ENCODE results near the gene AGXT.

Gene AGXT

GRCh38 chr2:240881913-240882312 is 13.3 kb downstream of the AGXT start:
- no peak for TF ChIP-seq CTCF (conservative IDR thresholded peaks at IDR 0.05; ENCODE audit: low read depth, low read length)
- no peaks in the 10 kb centered on the region for H3K36me3 ChIP-seq (ENCODE audit: insufficient read depth)
- H3K79me2 ChIP-seq (ENCODE audit: insufficient read depth, low read depth), result no peaks in the 10 kb centered on the region
- no peaks in the 10 kb centered on the region for H3K4me1 ChIP-seq (ENCODE audit: low read depth, poor library complexity, severe bottlenecking)
- H3K27me3 ChIP-seq (ENCODE audit: insufficient read depth, low read depth), result peaks cover 36% of the 10 kb centered on the region
- H3K4me2 ChIP-seq, result no peak overlapping the region
- no peak overlapping the region for H2AFZ ChIP-seq (ENCODE audit: low read depth)
- H3K9ac ChIP-seq, result no peak overlapping the region
- H4K20me1 ChIP-seq (ENCODE audit: insufficient read depth), result no peaks in the 10 kb centered on the region
- H3K27ac ChIP-seq, result no peak overlapping the region
- no peak overlapping the region for H3K4me3 ChIP-seq (IDR thresholded peaks at IDR 0.05; ENCODE audit: insufficient read depth, low read depth, low read length)

- no peak overlapping the region for H3K9ac ChIP-seq
- no peak overlapping the region for H3K27ac ChIP-seq
- no peaks in the 10 kb centered on the region for H3K4me1 ChIP-seq (ENCODE audit: low read depth, poor library complexity, severe bottlenecking)
- no peaks in the 10 kb centered on the region for H4K20me1 ChIP-seq (ENCODE audit: insufficient read depth)
- H3K4me2 ChIP-seq, result no peak overlapping the region
- H3K36me3 ChIP-seq (ENCODE audit: insufficient read depth), result no peaks in the 10 kb centered on the region
- peaks cover 36% of the 10 kb centered on the region for H3K27me3 ChIP-seq (ENCODE audit: insufficient read depth, low read depth)
- TF ChIP-seq CTCF (conservative IDR thresholded peaks at IDR 0.05; ENCODE audit: low read depth, low read length), result no peak
- H3K79me2 ChIP-seq (ENCODE audit: insufficient read depth, low read depth), result no peaks in the 10 kb centered on the region
- H2AFZ ChIP-seq (ENCODE audit: low read depth), result no peak overlapping the region
- no peak overlapping the region for H3K4me3 ChIP-seq (IDR thresholded peaks at IDR 0.05; ENCODE audit: insufficient read depth, low read depth, low read length)
These were observed 15.6 kb downstream of the AGXT start for GRCh38 chr2:240884221-240884620.

DNA sequence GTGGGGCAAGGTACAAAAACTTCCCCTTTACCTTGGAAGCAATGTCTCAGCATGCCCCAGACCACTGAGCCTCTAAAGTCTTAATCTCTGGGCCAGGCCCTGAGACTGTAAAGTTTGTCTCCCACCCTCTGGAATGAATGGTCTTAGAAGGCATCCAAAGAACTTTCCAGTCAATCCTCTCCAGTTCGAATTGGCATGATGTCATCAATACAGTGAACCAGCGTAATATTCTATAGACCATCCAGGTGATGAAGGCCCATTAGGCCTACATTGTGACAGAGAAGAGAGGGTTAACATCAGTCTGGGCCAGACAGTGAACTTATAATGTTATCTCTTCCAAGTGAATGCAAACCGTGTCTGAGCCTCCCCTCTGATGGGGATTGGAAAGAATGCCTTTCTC is 16.1 kb downstream of the AGXT start:
- Histone ChIP-seq H3K4me1 (ENCODE audit: low read depth, poor library complexity, severe bottlenecking) (no peaks in the 10 kb centered on the region), H3K9ac (no peak overlapping the region), H3K36me3 (ENCODE audit: insufficient read depth) (no peaks in the 10 kb centered on the region), H3K27ac (no peak overlapping the region), H4K20me1 (ENCODE audit: insufficient read depth) (no peaks in the 10 kb centered on the region), H3K79me2 (ENCODE audit: insufficient read depth, low read depth) (no peaks in the 10 kb centered on the region), H3K4me3 (IDR thresholded peaks at IDR 0.05; ENCODE audit: insufficient read depth, low read depth, low read length) (no peak overlapping the region), H3K27me3 (ENCODE audit: insufficient read depth, low read depth) (peaks cover 34% of the 10 kb centered on the region), H3K4me2 (no peak overlapping the region), H2AFZ (ENCODE audit: low read depth) (no peak overlapping the region)
- TF ChIP-seq CTCF (conservative IDR thresholded peaks at IDR 0.05; ENCODE audit: low read depth, low read length), result no peak

GRCh38 chr2:240885566-240885965 is 16.9 kb downstream of the AGXT start:
- Histone ChIP-seq H4K20me1 (ENCODE audit: insufficient read depth) (no peaks in the 10 kb centered on the region), H3K9ac (no peak overlapping the region), H2AFZ (ENCODE audit: low read depth) (no peak overlapping the region), H3K4me1 (ENCODE audit: low read depth, poor library complexity, severe bottlenecking) (no peaks in the 10 kb centered on the region), H3K36me3 (ENCODE audit: insufficient read depth) (no peaks in the 10 kb centered on the region), H3K4me2 (no peak overlapping the region), H3K4me3 (IDR thresholded peaks at IDR 0.05; ENCODE audit: insufficient read depth, low read depth, low read length) (no peak overlapping the region), H3K27me3 (ENCODE audit: insufficient read depth, low read depth) (peaks cover 27% of the 10 kb centered on the region), H3K27ac (no peak overlapping the region), H3K79me2 (ENCODE audit: insufficient read depth, low read depth) (no peaks in the 10 kb centered on the region)
- TF ChIP-seq CTCF (conservative IDR thresholded peaks at IDR 0.05; ENCODE audit: low read depth, low read length), result no peak

All from KMS-11 (cell line).